ACC112 (cell line): Measurements from ENCODE around the gene CPNE9.

Source experiments
- H2AFZ ChIP-seq: fragments of 200-600 bp; sonication (generic); one replicate; pipeline ENCODE4 v1.6.0; 2017; ENCODE audit warnings: antibody characterized with exemption, low read length; ENCODE audit not compliant: unreplicated experiment
- H3K27ac ChIP-seq: fragments of 200-600 bp; sonication (generic); 2 replicates; pipeline ENCODE4 v1.5.1; 2014; ENCODE audit warnings: low read depth, mild to moderate bottlenecking, antibody characterized with exemption, low read length, moderate library complexity
- H3K27me3 ChIP-seq: fragments of 200-600 bp; sonication (generic); 2 replicates; pipeline ENCODE4 v1.6.1; 2014; ENCODE audit warnings: mild to moderate bottlenecking, antibody characterized with exemption, low read length, moderate library complexity, mixed read lengths; ENCODE audit not compliant: insufficient read depth
- H3K36me3 ChIP-seq: fragments of 200-600 bp; sonication (generic); 2 replicates; pipeline ENCODE4 v1.6.1; 2016; ENCODE audit warnings: mild to moderate bottlenecking, antibody characterized with exemption, low read length, moderate library complexity, mixed read lengths; ENCODE audit not compliant: insufficient read depth
- H3K4me1 ChIP-seq: fragments of 200-600 bp; sonication (generic); one replicate; pipeline ENCODE4 v1.6.1; 2016; ENCODE audit warnings: low read length, mixed read lengths; ENCODE audit not compliant: insufficient read depth, unreplicated experiment, control insufficient read depth
- H3K4me3 ChIP-seq: fragments of 200-600 bp; sonication (generic); 2 replicates; pipeline ENCODE4 v1.5.1; 2014; ENCODE audit warnings: mild to moderate bottlenecking, low read depth, low read length
- H3K79me2 ChIP-seq: fragments of 200-600 bp; sonication (generic); one replicate; pipeline ENCODE4 v1.6.0; 2016; ENCODE audit warnings: low read length; ENCODE audit not compliant: control insufficient read depth, unreplicated experiment, insufficient read depth

CPNE9 gene

DNA sequence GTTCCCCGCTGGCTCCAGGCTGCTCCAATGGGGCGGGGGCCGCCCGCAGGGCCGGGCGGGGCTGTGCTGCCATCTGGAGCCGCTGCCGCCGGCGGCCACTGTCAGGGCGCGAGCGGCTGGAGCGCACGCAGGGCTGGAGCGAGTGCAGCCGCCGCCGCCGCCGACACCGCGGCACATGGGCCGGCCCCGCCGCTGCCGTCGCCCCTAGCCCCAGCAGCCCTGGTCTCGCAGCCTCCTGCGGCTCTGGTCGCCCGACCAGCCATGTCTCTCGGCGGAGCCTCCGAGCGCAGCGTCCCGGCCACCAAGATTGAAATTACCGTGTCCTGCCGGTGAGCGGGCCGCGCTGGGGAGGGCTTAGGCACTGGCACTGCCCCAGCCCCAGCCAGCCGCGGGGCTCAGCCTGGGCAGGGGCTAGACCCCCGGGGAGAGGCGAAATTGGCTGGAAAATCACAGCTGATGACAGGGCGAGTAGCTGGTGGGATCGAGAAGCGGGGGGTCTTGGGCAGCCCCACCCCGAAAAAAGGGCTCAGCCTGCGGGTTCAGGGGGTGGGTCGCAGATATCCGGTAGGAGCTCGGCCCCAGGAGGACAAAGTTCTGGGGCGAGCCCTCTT is at the start of gene CPNE9:
Gene CPNE9, plus strand, starts transcription at position 98 of the 611 bp plus-strand sequence. Its CDS starts 164 bp downstream, at position 262.
- Histone ChIP-seq H3K4me1 (peaks cover 3% of the 10 kb centered on the region), H3K36me3 (no peaks in the 10 kb centered on the region), H2AFZ (no peak within 1 kb of the TSS), H3K27me3 (peaks cover 39% of the 10 kb centered on the region), H3K27ac (no peak within 1 kb of the TSS), H3K79me2 (no peaks in the 10 kb centered on the region), H3K4me3 (peak within 1 kb of the TSS; percentile 69)

DNA sequence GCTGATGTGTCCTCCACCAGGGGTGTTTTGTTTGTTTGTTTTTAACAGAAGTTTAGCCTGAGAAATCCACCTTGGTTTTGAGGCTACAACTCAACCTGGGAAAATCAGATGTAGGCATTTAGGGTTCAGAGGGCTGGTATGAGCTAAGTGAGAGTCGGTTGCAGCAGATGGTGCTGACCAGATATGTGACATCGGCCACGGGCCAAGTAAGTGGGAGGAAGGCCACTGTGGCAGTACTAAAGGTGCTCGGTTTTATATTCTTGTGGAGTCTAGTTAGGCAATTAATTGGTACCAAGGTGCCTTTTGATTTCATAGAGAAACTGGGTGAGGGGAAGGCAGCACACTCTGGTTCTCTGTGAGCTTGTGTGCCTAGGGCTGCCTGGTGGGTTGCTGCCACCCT is 43.8 kb upstream of the CPNE9 start:
- Histone ChIP-seq H3K4me3 (no peak overlapping the region), H3K27me3 (no peaks in the 10 kb centered on the region), H3K79me2 (no peaks in the 10 kb centered on the region), H3K27ac (no peak overlapping the region), H3K4me1 (no peaks in the 10 kb centered on the region), H3K36me3 (peaks cover 14% of the 10 kb centered on the region; the same call in 1 of the 2 replicates), H2AFZ (no peak overlapping the region)

DNA sequence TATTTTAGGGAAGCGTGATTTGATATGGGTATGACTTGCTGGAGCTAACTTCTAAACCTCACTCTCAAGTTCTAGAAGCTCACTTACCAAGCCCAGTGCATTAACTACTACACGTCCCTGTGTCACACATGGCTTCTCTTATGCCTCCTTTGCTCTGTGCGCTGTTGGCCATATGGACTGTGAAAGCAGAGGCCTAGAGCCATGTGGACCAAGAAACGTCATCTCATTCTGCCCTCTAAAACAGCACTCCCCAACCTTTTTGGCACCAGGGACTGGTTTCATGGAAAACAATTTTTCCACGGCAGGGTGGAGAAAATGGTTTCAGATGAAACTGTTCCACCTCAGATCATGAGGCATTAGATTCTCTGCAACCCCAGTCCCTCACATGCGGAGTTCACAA is 42.7 kb upstream of the CPNE9 start:
- Histone ChIP-seq H3K27ac (no peak overlapping the region), H3K79me2 (no peaks in the 10 kb centered on the region), H3K4me3 (no peak overlapping the region), H3K27me3 (no peaks in the 10 kb centered on the region), H3K4me1 (no peaks in the 10 kb centered on the region), H3K36me3 (peaks cover 14% of the 10 kb centered on the region; the same call in 1 of the 2 replicates), H2AFZ (no peak overlapping the region)

DNA sequence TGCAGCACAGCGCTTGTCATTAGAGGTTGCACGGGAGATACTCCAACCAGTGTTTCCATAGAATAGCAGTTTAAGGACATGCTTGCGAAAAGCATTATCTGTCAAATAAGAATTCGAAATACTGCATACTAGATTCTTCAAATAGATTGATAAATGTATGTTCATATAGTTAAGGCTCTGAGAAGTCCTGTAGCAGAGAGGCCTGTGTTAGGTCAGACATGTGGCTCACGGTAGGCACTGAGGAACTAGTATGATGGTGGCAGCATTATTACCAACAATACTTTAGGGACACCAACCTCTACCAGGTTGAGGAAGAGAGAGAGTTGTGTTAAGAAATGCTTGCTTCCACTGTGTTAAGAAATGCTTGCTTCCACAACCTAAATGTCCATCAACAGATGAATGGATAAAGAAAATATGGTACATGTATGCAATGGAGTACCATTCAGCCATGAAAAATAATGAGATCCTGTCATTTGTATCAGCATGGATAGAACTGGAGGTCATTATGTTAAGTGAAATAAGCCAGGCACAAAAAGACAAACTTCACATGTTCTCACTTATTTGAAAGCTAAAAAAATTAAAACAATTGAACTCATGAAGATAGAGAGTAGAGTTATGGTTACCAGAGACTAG is 39.4 kb upstream of the CPNE9 start:
- Histone ChIP-seq H3K4me1 (no peaks in the 10 kb centered on the region), H3K27me3 (no peaks in the 10 kb centered on the region), H3K36me3 (peaks cover 22% of the 10 kb centered on the region; the same call in 1 of the 2 replicates)

GRCh38 chr3:9666704-9667445 is 36.8 kb upstream of the CPNE9 start:
- Histone ChIP-seq H3K4me1 (no peaks in the 10 kb centered on the region), H3K4me3 (no peak overlapping the region), H3K27ac (no peak overlapping the region), H3K27me3 (no peaks in the 10 kb centered on the region), H3K79me2 (no peaks in the 10 kb centered on the region), H2AFZ (no peak overlapping the region), H3K36me3 (peaks cover 22% of the 10 kb centered on the region; the same call in 1 of the 2 replicates)

More for the DNA sequence above, 39.4 kb upstream of the CPNE9 start:
- Histone ChIP-seq H3K79me2 (no peaks in the 10 kb centered on the region), H2AFZ (no peak overlapping the region), H3K27ac (no peak overlapping the region), H3K4me3 (no peak overlapping the region)

DNA sequence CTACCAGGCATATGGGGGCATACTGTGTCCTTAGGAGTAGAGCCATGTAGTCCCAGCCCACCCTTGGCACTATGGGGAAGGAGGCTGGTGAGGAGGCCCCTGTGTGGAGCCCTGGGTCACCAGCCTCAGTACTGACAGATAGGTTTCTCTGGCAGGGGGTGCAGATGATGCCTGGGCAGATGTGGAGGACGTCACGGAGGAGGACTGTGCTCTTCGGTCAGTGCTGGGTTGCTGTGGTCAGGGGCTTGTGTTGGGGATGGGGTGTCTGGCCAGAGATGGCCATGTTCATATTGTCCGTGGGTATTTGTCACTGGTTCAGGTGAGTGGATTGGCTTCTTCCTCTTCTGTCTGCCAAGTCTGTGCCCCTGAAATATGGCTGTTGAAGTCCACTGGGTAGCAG is 34.4 kb upstream of the CPNE9 start:
- Histone ChIP-seq H3K27ac (no peak overlapping the region), H3K27me3 (no peaks in the 10 kb centered on the region), H2AFZ (no peak overlapping the region), H3K4me3 (no peak overlapping the region), H3K4me1 (no peaks in the 10 kb centered on the region), H3K36me3 (peaks cover 16% of the 10 kb centered on the region; the same call in 1 of the 2 replicates), H3K79me2 (no peaks in the 10 kb centered on the region)

GRCh38 chr3:9669720-9670432 is 33.8 kb upstream of the CPNE9 start:
- H3K36me3 ChIP-seq = peaks cover 12% of the 10 kb centered on the region; the same call in 1 of the 2 replicates
- H3K4me3 ChIP-seq = no peak overlapping the region
- no peaks in the 10 kb centered on the region for H3K4me1 ChIP-seq

DNA sequence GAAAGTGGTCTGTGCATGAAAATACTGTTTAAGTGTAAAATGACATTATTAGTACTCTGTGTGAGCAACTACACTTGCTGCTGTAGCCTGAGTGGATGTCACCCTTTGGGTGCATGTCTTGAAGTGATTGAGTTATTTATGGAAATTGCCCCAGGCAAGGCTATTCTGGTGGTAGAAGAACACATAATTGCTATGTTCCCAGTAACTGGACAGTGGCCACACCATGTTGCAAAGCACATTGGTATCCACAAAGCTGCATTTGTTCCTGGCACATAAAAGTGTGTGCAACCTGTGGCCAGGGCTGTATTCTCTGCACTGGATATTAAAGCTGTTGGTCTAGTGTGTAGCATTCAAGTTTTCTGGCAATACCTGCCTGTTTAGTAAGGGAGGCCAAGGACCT is 30.6 kb upstream of the CPNE9 start:
- H2AFZ ChIP-seq = no peak overlapping the region
- H3K27me3 ChIP-seq = no peaks in the 10 kb centered on the region
- no peak overlapping the region for H3K27ac ChIP-seq
- H3K79me2 ChIP-seq = no peaks in the 10 kb centered on the region
- no peak overlapping the region for H3K4me3 ChIP-seq
- no peaks in the 10 kb centered on the region for H3K4me1 ChIP-seq
- H3K36me3 ChIP-seq = 0 out of 2 replicates have a peak, but pooled peaks cover 8% of the 10 kb centered on the region

More at GRCh38 chr3:9669720-9670432, 33.8 kb upstream of the CPNE9 start:
- no peak overlapping the region for H2AFZ ChIP-seq
- H3K27me3 ChIP-seq = no peaks in the 10 kb centered on the region
- no peaks in the 10 kb centered on the region for H3K79me2 ChIP-seq
- H3K27ac ChIP-seq = no peak overlapping the region

DNA sequence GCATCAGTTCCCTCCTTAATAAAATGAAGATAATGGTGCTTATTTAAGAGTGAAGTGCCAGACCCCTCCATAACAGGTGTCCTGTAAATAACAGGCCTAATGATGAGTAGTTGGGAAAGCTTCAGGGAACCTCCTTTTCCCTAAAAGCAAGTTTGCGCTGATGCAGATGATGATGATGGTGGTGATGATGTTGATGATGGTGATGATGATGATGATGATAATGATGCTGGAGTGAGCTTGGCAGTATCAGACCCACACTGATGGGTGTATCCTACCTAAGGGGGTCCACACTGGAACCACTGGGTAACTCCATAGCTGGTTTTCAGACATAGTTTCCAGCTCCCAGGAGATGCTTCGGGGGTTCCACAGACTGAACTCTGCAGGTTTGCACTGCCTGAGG is 29.9 kb upstream of the CPNE9 start:
- Histone ChIP-seq H3K36me3 (0 out of 2 replicates have a peak, but pooled peaks cover 8% of the 10 kb centered on the region), H3K4me3 (no peak overlapping the region), H3K27me3 (no peaks in the 10 kb centered on the region), H2AFZ (no peak overlapping the region), H3K27ac (no peak overlapping the region), H3K79me2 (no peaks in the 10 kb centered on the region), H3K4me1 (no peaks in the 10 kb centered on the region)

DNA sequence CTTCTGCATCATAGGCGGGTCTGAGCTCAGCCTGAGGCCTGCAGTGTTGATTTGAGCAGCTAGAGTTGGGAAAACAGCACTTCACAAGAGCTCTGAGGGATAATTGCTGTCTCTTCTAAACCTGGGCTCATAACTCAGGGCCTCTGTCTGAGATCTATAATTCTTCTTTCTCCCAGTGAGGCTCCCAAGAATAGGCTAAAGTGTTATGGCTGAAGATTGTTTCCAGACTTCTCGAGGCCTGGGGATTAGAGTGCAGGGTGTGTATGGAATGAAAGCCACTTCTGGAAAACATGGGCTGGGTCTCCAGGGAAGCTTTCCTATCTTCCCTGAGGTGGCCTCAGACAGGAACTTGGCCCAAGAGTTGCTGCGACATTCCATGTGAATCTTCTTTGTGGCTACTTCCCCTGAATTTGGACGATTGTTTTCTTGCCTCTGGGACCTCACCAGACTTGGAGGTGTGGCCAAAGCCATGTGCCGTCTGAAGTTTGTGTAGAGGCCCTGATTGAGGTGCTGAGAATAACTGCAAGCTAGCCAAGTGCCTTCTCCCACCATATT is 27.8 kb upstream of the CPNE9 start:
- H3K4me3 ChIP-seq = no peak overlapping the region
- H3K27me3 ChIP-seq = no peaks in the 10 kb centered on the region
- H2AFZ ChIP-seq = no peak overlapping the region
- no peak overlapping the region for H3K27ac ChIP-seq
- peaks cover 12% of the 10 kb centered on the region; the same call in 1 of the 2 replicates for H3K36me3 ChIP-seq
- no peaks in the 10 kb centered on the region for H3K4me1 ChIP-seq
- no peaks in the 10 kb centered on the region for H3K79me2 ChIP-seq
